ENCODE data around the gene FYN. TPM values are rescaled to one million over a fixed set of nuclear protein-coding genes. Genes with fewer than 3 reads are reported as not detected.

FYN gene
- total RNA-seq, 1 donor from 2014 or later = 525 TPM

- Mint-ChIP-seq H3K4me3 (ENCODE audit: unreplicated experiment) (no peak overlapping the region), H3K27ac (ENCODE audit: unreplicated experiment) (no peak overlapping the region), H3K36me3 (ENCODE audit: unreplicated experiment) (no peaks in the 10 kb centered on the region), H3K27me3 (ENCODE audit: unreplicated experiment) (peaks cover 3% of the 10 kb centered on the region), H3K4me1 (ENCODE audit: low read depth, unreplicated experiment) (peaks cover 15% of the 10 kb centered on the region), H3K9me3 (ENCODE audit: unreplicated experiment) (no peaks in the 10 kb centered on the region)
- TF ChIP-seq CTCF (IDR thresholded peaks at IDR 0.05; ENCODE audit: partially characterized antibody, unreplicated experiment) = no peak
- no peak for DNase-seq
Observed at GRCh38 chr6:111628142-111628850, 245.0 kb downstream of the FYN start.

- no peak for DNase-seq
- no peaks in the 10 kb centered on the region for H3K9me3 Mint-ChIP-seq (ENCODE audit: unreplicated experiment)
- peaks cover 15% of the 10 kb centered on the region for H3K4me1 Mint-ChIP-seq (ENCODE audit: low read depth, unreplicated experiment)
- peak overlapping the region; percentile 60 for H3K27ac Mint-ChIP-seq (ENCODE audit: unreplicated experiment)
- no peak for TF ChIP-seq CTCF (IDR thresholded peaks at IDR 0.05; ENCODE audit: partially characterized antibody, unreplicated experiment)
- no peaks in the 10 kb centered on the region for H3K36me3 Mint-ChIP-seq (ENCODE audit: unreplicated experiment)
- H3K27me3 Mint-ChIP-seq (ENCODE audit: unreplicated experiment) = peaks cover 3% of the 10 kb centered on the region
- no peak overlapping the region for H3K4me3 Mint-ChIP-seq (ENCODE audit: unreplicated experiment)
Observed at GRCh38 chr6:111626441-111626840, 246.8 kb downstream of the FYN start.

GRCh38 chr6:111625461-111626391 lies 247.5 kb downstream of the FYN start:
- no peaks in the 10 kb centered on the region for H3K36me3 Mint-ChIP-seq (ENCODE audit: unreplicated experiment)

GRCh38 chr6:111625099-111625416 lies 248.2 kb downstream of the FYN start:
- TF ChIP-seq CTCF (IDR thresholded peaks at IDR 0.05; ENCODE audit: partially characterized antibody, unreplicated experiment) = no peak
- Mint-ChIP-seq H3K4me3 (ENCODE audit: unreplicated experiment) (no peak overlapping the region), H3K36me3 (ENCODE audit: unreplicated experiment) (no peaks in the 10 kb centered on the region), H3K27ac (ENCODE audit: unreplicated experiment) (no peak overlapping the region), H3K9me3 (ENCODE audit: unreplicated experiment) (no peaks in the 10 kb centered on the region), H3K27me3 (ENCODE audit: unreplicated experiment) (peaks cover 5% of the 10 kb centered on the region), H3K4me1 (ENCODE audit: low read depth, unreplicated experiment) (peaks cover 15% of the 10 kb centered on the region)
- DNase-seq = no peak

More at GRCh38 chr6:111625461-111626391, 247.5 kb downstream of the FYN start:
- Mint-ChIP-seq H3K27me3 (ENCODE audit: unreplicated experiment) (peaks cover 3% of the 10 kb centered on the region), H3K4me3 (ENCODE audit: unreplicated experiment) (peak overlapping the region; percentile 33), H3K9me3 (ENCODE audit: unreplicated experiment) (no peaks in the 10 kb centered on the region), H3K27ac (ENCODE audit: unreplicated experiment) (peak overlapping the region; percentile 60), H3K4me1 (ENCODE audit: low read depth, unreplicated experiment) (peaks cover 15% of the 10 kb centered on the region)
- no peak for TF ChIP-seq CTCF (IDR thresholded peaks at IDR 0.05; ENCODE audit: partially characterized antibody, unreplicated experiment)
- DNase-seq = no peak
